Peyer's patch (tissue), 4 donors: ENCODE measurements around the gene ADISSP. TPM values are rescaled to one million over a fixed set of nuclear protein-coding genes. Genes with fewer than 3 reads are reported as not detected.
A peak's percentile ranks its signal among the peaks of the same experiment; 100 is the strongest.

ENCODE experiments used
- DNase-seq, 3 donors: peaks; one replicate each; pipeline ENCODE4 v3.0.0-alpha.2; 2017 to 2019
- H3K27ac ChIP-seq, 4 donors: fragments of 200-600 bp; sonication (generic); one replicate each; pipeline ENCODE4 v1.5.1; 2016 to 2019
- H3K27me3 ChIP-seq, 2 donors: fragments of 200-600 bp; sonication (generic); one replicate each; pipeline ENCODE4 v1.5.1; 2019
- H3K36me3 ChIP-seq, 3 donors: fragments of 200-600 bp; sonication (generic); one replicate each; pipeline ENCODE4 v1.5.1; 2016 to 2019
- H3K4me1 ChIP-seq, 4 donors: fragments of 200-600 bp; sonication (generic); one replicate each; pipeline ENCODE4 v1.5.1; 2016 to 2019
- H3K4me3 ChIP-seq, 4 donors: fragments of 200-600 bp; sonication (generic); 1 replicate in 3 of 4; 2 replicates in 1 of 4; pipeline ENCODE4 v1.5.1; 2016 to 2019; ENCODE audit warnings: mild to moderate bottlenecking in 1 of 4
- H3K9me3 ChIP-seq, 4 donors: fragments of 200-600 bp; sonication (generic); one replicate each; pipeline ENCODE4 v1.5.1; 2016 to 2019; ENCODE audit warnings: mild to moderate bottlenecking in 1 of 4
- POLR2A ChIP-seq, 2 donors: fragments of 450-650 bp; IDR thresholded peaks; one replicate each; pipeline ENCODE4 v1.5.1; 2017; ENCODE audit warnings: antibody characterized with exemption in 2 of 2, mild to moderate bottlenecking in 2 of 2, moderate library complexity in 2 of 2
- total RNA-seq, 4 donors: library from RNA; depleted of rRNA; stranded (reverse); fragments of >200 nt; gene quantifications; one replicate each; pipeline ENCODE4 v1.1.0, GENCODE V29; 2016
- TF ChIP-seq, protein P1 (sequence below), 6 experiments: fragments of 450-650 bp in 4 of 6; fragments of 200-600 bp in 2 of 6; sonication (generic) in 1 of 6; IDR thresholded peaks; one replicate each; pipeline ENCODE4 v1.5.1; 2017 to 2019; ENCODE audit warnings: antibody characterized with exemption in 6 of 6, mild to moderate bottlenecking in 3 of 6, moderate library complexity in 1 of 6

Gene ADISSP
- total RNA-seq, 4 donors from 2014 or later: 7.4 to 13.2 (median 10.2) TPM

- no peaks in the 10 kb centered on the region for H3K4me1 ChIP-seq
- H3K27ac ChIP-seq: no peak overlapping the region
- TF ChIP-seq, protein P1, sequence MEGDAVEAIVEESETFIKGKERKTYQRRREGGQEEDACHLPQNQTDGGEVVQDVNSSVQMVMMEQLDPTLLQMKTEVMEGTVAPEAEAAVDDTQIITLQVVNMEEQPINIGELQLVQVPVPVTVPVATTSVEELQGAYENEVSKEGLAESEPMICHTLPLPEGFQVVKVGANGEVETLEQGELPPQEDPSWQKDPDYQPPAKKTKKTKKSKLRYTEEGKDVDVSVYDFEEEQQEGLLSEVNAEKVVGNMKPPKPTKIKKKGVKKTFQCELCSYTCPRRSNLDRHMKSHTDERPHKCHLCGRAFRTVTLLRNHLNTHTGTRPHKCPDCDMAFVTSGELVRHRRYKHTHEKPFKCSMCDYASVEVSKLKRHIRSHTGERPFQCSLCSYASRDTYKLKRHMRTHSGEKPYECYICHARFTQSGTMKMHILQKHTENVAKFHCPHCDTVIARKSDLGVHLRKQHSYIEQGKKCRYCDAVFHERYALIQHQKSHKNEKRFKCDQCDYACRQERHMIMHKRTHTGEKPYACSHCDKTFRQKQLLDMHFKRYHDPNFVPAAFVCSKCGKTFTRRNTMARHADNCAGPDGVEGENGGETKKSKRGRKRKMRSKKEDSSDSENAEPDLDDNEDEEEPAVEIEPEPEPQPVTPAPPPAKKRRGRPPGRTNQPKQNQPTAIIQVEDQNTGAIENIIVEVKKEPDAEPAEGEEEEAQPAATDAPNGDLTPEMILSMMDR (IDR thresholded peaks at IDR 0.05): peak; percentile 72 to 91 (median 78)
- no peak for TF ChIP-seq POLR2A (IDR thresholded peaks at IDR 0.05)
- no peaks in the 10 kb centered on the region for H3K36me3 ChIP-seq
- H3K27me3 ChIP-seq: no peaks in the 10 kb centered on the region
- no peaks in the 10 kb centered on the region for H3K9me3 ChIP-seq
- H3K4me3 ChIP-seq: peak overlapping the region in 1 of 4 donors; percentile 17
- DNase-seq: peak; percentile 53 to 81 (median 80)
These were observed 56.7 kb downstream of the ADISSP start for GRCh38 chr20:3710703-3711483.

DNA sequence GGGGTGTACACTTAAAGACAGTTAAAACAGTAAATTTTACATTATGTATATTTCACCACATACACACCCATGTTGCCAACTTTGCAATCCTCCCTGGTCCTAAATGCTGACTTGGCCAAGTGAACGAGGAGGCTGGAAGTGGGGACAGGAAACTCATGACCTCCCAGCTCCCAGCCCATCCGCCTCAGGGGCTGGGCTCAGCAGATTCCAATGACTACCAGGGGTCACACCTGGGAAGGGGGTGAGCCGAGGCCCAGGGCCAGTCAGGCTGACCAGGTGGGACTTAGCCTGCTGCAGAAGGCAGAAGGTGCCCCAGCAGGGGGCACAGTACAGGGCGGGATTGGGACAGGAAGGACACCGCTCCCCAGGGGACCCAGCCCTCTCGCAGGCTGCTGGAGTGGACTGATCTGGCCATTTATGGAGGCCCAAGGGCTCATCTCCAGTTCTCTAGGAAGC is 57.5 kb downstream of the ADISSP start:
- no peaks in the 10 kb centered on the region for H3K4me1 ChIP-seq
- no peak for TF ChIP-seq POLR2A (IDR thresholded peaks at IDR 0.05)
- TF ChIP-seq, protein P1 (IDR thresholded peaks at IDR 0.05): no peak
- no peak for DNase-seq
- no peak overlapping the region for H3K27ac ChIP-seq
- no peaks in the 10 kb centered on the region for H3K27me3 ChIP-seq
- H3K36me3 ChIP-seq: no peaks in the 10 kb centered on the region
- no peaks in the 10 kb centered on the region for H3K9me3 ChIP-seq
- H3K4me3 ChIP-seq: no peak overlapping the region

GRCh38 chr20:3707508-3707899 is 60.0 kb downstream of the ADISSP start:
- H3K4me3 ChIP-seq: no peak overlapping the region
- no peaks in the 10 kb centered on the region for H3K27me3 ChIP-seq
- TF ChIP-seq POLR2A (IDR thresholded peaks at IDR 0.05): no peak
- TF ChIP-seq, protein P1 (IDR thresholded peaks at IDR 0.05): no peak
- H3K9me3 ChIP-seq: no peaks in the 10 kb centered on the region
- no peaks in the 10 kb centered on the region for H3K4me1 ChIP-seq
- no peak overlapping the region for H3K27ac ChIP-seq
- no peaks in the 10 kb centered on the region for H3K36me3 ChIP-seq
- no peak for DNase-seq

- no peak for DNase-seq
- no peaks in the 10 kb centered on the region for H3K9me3 ChIP-seq
- H3K27me3 ChIP-seq: no peaks in the 10 kb centered on the region
- H3K36me3 ChIP-seq: no peaks in the 10 kb centered on the region
- H3K4me3 ChIP-seq: no peak overlapping the region
- TF ChIP-seq, protein P1 (IDR thresholded peaks at IDR 0.05): no peak
- no peak for TF ChIP-seq POLR2A (IDR thresholded peaks at IDR 0.05)
- no peaks in the 10 kb centered on the region for H3K4me1 ChIP-seq
- H3K27ac ChIP-seq: no peak overlapping the region
These were observed 60.6 kb downstream of the ADISSP start for GRCh38 chr20:3706774-3707507.

GRCh38 chr20:3705970-3706739 is 61.4 kb downstream of the ADISSP start:
- Histone ChIP-seq H3K27ac (no peak overlapping the region), H3K4me3 (no peak overlapping the region), H3K9me3 (no peaks in the 10 kb centered on the region), H3K4me1 (no peaks in the 10 kb centered on the region), H3K27me3 (no peaks in the 10 kb centered on the region), H3K36me3 (no peaks in the 10 kb centered on the region)
- no peak for DNase-seq
- no peak for TF ChIP-seq POLR2A (IDR thresholded peaks at IDR 0.05)
- TF ChIP-seq, protein P1 (IDR thresholded peaks at IDR 0.05): no peak
